Prostate gland (tissue), 2 donors: ENCODE data around the gene ARHGEF38. TPM values are rescaled to one million over a fixed set of nuclear protein-coding genes. Genes with fewer than 3 reads are reported as not detected.

Experiments
- DNase-seq: peaks from one replicate; pipeline ENCODE4 v3.0.0-alpha.2; 2019; ENCODE audit warnings: low spot score
- H3K27ac ChIP-seq, 2 donors: fragments of 200-600 bp; sonication (generic); 2 replicates each; pipeline ENCODE4 v1.5.1; 2017 to 2019
- H3K27me3 ChIP-seq: fragments of 200-600 bp; sonication (generic); replicated peaks from 2 replicates; pipeline ENCODE4 v1.5.1; 2019; ENCODE audit not compliant: insufficient read depth
- H3K36me3 ChIP-seq, 2 donors: fragments of 200-600 bp; sonication (generic); 1 replicate in 1 of 2; 2 replicates in 1 of 2; pipeline versions ENCODE4 v1.5.1 to v1.8.1; 2017 to 2019
- H3K4me1 ChIP-seq: fragments of 200-600 bp; sonication (generic); replicated peaks from 2 replicates; pipeline ENCODE4 v1.5.1; 2019
- H3K4me3 ChIP-seq, 2 donors: fragments of 200-600 bp; sonication (generic); 2 replicates each; pipeline ENCODE4 v1.5.1; 2017 to 2019
- H3K9me3 ChIP-seq: fragments of 200-600 bp; sonication (generic); 2 replicates; pipeline ENCODE4 v1.5.1; 2017
- POLR2A ChIP-seq: fragments of 450-650 bp; IDR thresholded peaks from one replicate; pipeline ENCODE4 v1.6.1; 2016; ENCODE audit warnings: antibody characterized with exemption, mild to moderate bottlenecking
- POLR2AphosphoS5 ChIP-seq: sonication (generic); formaldehyde crosslinking; IDR thresholded peaks from one replicate; pipeline ENCODE4 v1.6.1; 2017; ENCODE audit warnings: antibody characterized with exemption
- WGBS: methylation state at CpG from one replicate; pipeline ENCODE4 v1.1.5; 2018; 5-methylcytosine and 5-hydroxymethylcytosine counted together
- intact Hi-C: fragments of 100-400 bp; cut with DNase I; formaldehyde crosslinking; loops from one replicate; pipeline ENCODE4 v1.14.2; 2022
- total RNA-seq, 2 donors: library from RNA; depleted of rRNA; stranded (reverse); fragments of >200 nt; gene quantifications; one replicate each; pipeline ENCODE4 v1.1.0, GENCODE V29; 2016
- TF ChIP-seq, protein P1 (sequence below), 4 experiments: fragments of 200-600 bp in 2 of 4; fragments of 450-650 bp in 2 of 4; sonication (generic) in 2 of 4; IDR thresholded peaks; 1 replicate in 3 of 4; 2 replicates in 1 of 4; pipeline ENCODE4 v1.5.1; 2016 to 2019; ENCODE audit warnings: antibody characterized with exemption in 4 of 4, mild to moderate bottlenecking in 2 of 4, moderate library complexity in 2 of 4

ARHGEF38 gene
- total RNA-seq, 2 donors from 2014 or later = 10.4 to 25.7 TPM

DNA sequence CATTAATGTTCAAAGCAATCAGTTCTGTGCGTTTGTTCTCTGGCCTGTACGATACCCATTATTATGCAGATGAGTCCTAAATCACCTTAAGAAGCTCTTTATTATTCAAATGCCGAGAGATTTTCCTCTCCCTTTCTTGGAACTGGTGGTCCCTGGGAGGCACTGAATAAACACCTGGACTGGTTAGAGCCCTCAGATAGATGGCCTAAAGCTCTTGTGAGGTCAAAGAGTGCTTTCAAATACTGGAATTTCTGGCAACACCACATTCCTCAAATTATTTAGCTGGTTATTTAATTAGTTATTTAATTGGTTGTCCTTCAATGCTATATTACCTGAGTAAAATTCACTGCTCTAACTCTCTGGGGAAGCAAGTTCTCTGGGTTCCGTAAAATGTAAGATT is 3.0 kb downstream of the ARHGEF38 start:
- peak overlapping the region in 1 of 2 donors; percentile 28 for H3K27ac ChIP-seq
- intact Hi-C loops = no loop called here

DNA sequence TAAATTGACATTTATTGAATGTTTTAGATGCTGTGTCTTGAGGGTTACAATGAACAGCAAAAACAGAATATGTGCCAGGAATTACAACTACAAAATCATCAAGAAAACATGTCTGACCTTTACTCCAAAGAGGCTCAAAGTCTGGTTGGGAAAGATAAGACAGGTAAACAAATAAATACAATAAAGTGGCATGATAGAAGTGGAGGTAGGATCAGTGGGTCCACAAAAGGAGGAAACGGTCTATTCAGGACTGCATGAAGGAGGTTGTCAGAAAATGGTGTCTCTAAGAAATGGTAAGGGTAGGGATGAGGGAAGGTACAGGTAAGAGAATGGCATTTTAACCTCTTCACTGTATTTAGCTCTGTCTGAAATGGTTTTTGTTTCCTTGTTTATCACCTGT is 3.8 kb downstream of the ARHGEF38 start:
- no peak overlapping the region for H3K4me3 ChIP-seq
- peak overlapping the region; percentile 3 to 9 for H3K27ac ChIP-seq
- no peaks in the 10 kb centered on the region for H3K4me1 ChIP-seq
- 76% methylated on average over 1 of the region's 1 CpG for WGBS
- H3K27me3 ChIP-seq = no peaks in the 10 kb centered on the region
- no peaks in the 10 kb centered on the region for H3K9me3 ChIP-seq
- intact Hi-C loops = no loop called here
- TF ChIP-seq POLR2A (no peak), POLR2AphosphoS5 (no peak)
- TF ChIP-seq, protein P1, sequence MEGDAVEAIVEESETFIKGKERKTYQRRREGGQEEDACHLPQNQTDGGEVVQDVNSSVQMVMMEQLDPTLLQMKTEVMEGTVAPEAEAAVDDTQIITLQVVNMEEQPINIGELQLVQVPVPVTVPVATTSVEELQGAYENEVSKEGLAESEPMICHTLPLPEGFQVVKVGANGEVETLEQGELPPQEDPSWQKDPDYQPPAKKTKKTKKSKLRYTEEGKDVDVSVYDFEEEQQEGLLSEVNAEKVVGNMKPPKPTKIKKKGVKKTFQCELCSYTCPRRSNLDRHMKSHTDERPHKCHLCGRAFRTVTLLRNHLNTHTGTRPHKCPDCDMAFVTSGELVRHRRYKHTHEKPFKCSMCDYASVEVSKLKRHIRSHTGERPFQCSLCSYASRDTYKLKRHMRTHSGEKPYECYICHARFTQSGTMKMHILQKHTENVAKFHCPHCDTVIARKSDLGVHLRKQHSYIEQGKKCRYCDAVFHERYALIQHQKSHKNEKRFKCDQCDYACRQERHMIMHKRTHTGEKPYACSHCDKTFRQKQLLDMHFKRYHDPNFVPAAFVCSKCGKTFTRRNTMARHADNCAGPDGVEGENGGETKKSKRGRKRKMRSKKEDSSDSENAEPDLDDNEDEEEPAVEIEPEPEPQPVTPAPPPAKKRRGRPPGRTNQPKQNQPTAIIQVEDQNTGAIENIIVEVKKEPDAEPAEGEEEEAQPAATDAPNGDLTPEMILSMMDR (IDR thresholded peaks at IDR 0.05) = no peak
- no peaks in the 10 kb centered on the region for H3K36me3 ChIP-seq
- DNase-seq = no peak

More for the DNA sequence above, 3.0 kb downstream of the ARHGEF38 start:
- Histone ChIP-seq H3K36me3 (no peaks in the 10 kb centered on the region), H3K4me1 (no peaks in the 10 kb centered on the region), H3K27me3 (no peaks in the 10 kb centered on the region), H3K9me3 (no peaks in the 10 kb centered on the region), H3K4me3 (peak overlapping the region in 1 of 2 donors; percentile 9)
- no peak for DNase-seq
- TF ChIP-seq, protein P1 (IDR thresholded peaks at IDR 0.05) = no peak
- TF ChIP-seq POLR2A (no peak), POLR2AphosphoS5 (no peak)
- whole genome bisulfite sequencing = 72% methylated on average over 4 of the region's 4 CpGs

DNA sequence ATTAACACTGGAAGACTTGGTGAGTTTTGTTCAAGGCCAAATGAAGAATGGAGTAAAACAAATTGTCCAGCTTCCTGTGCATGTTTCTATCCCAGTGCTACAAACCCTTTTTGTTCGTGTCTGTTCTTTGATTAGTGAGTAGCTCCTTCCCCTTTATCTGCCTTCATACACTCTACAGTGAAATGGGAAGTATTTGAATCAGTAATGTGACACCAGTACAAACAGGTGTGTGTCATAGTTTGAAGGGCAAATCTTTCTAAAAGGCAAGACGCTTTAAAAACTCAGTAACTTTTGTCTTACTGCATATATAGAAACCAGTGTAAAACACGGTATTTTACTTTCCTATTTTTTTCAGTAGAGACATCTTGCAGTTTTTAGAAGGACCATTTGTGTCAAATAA is 5.9 kb downstream of the ARHGEF38 start:
- Histone ChIP-seq H3K4me3 (no peak overlapping the region), H3K27ac (peak overlapping the region in 1 of 2 donors; percentile 3), H3K4me1 (peaks cover 4% of the 10 kb centered on the region), H3K9me3 (no peaks in the 10 kb centered on the region), H3K36me3 (no peaks in the 10 kb centered on the region), H3K27me3 (no peaks in the 10 kb centered on the region)
- TF ChIP-seq POLR2AphosphoS5 (no peak), POLR2A (no peak)
- TF ChIP-seq, protein P1 (IDR thresholded peaks at IDR 0.05) = no peak
- DNase-seq = no peak
- intact Hi-C loops = no loop called here
- WGBS = 43% methylated on average over 3 of the region's 3 CpGs

DNA sequence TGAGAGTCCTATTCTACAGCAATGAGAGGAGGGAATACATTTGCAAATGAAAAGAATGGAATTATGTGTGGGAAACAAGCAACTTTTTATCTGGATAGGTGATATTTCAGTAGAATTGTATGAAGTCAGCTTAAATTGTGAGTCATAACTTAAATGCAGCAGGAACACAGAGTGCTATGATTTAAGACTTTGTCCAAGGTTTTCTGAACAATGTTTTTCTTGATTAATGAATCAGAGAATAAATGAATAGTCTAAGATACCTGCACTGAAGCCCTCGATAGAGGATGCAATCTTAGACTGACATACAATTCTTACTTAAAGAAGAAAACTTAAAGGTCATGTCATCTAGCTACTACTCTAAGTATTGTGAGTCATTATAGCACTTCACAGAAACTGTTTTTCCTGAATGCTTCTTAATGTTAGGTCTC is 8.0 kb downstream of the ARHGEF38 start:
- intact Hi-C loops = no loop called here
- WGBS = 38% methylated on average over 1 of the region's 1 CpG
- no peaks in the 10 kb centered on the region for H3K27me3 ChIP-seq

DNA sequence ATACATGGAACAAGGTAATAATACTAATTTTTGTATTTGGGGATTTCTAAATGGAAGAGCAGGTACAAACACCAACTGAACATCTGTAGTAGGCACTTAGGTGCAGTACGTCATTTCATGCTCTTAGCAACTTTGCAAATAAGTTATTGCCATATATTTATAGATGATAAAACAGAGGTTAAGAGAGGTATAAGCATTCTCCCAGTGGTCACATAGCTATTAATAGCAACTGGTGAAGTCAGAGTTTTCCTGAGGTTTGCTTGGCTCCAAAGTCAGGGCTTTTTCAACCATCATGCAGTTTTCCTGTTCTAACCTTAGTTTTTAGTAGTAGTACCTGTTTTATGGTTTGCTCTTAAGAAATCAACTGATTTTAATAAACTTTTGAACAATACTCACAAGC is 10.9 kb downstream of the ARHGEF38 start:
- Histone ChIP-seq H3K9me3 (no peaks in the 10 kb centered on the region), H3K27me3 (no peaks in the 10 kb centered on the region), H3K4me3 (no peak overlapping the region), H3K27ac (no peak overlapping the region), H3K36me3 (no peaks in the 10 kb centered on the region), H3K4me1 (peaks cover 11% of the 10 kb centered on the region)
- no peak for DNase-seq
- 83% methylated on average over 1 of the region's 1 CpG for WGBS
- TF ChIP-seq POLR2AphosphoS5 (no peak), POLR2A (no peak)
- TF ChIP-seq, protein P1 (IDR thresholded peaks at IDR 0.05) = no peak
- intact Hi-C loops = no loop called here

More for the DNA sequence above, 8.0 kb downstream of the ARHGEF38 start:
- H3K27ac ChIP-seq = no peak overlapping the region
- no peak overlapping the region for H3K4me3 ChIP-seq
- peaks cover 11% of the 10 kb centered on the region for H3K4me1 ChIP-seq
- H3K9me3 ChIP-seq = no peaks in the 10 kb centered on the region
- TF ChIP-seq POLR2A = no peak
- no peak for TF ChIP-seq POLR2AphosphoS5
- TF ChIP-seq, protein P1 (IDR thresholded peaks at IDR 0.05) = no peak
- no peak for DNase-seq
- no peaks in the 10 kb centered on the region for H3K36me3 ChIP-seq
